ENCODE measurements around the gene FAM20C.

Gene FAM20C

GRCh38 chr7:183496-184292, 8.7 kb upstream of the FAM20C start:
- H3K9ac ChIP-seq, result 0 out of 22 replicates have a peak overlapping the region, but pooled peaks of 1 of the 11 experiments have one; percentile 29
- H4K20me1 ChIP-seq, result no peaks in the 10 kb centered on the region
- peaks cover 0 to 47% (median 6%) of the 10 kb centered on the region in 11 experiments; a peak in 14 of 22 replicates for H3K27me3 ChIP-seq
- no peak for TF ChIP-seq Cebpa-rat (IDR thresholded peaks at IDR 0.05)
- no peak overlapping the region for H3K27ac ChIP-seq
- H3K4me2 ChIP-seq, result peak overlapping the region in 8 of 11 experiments; percentile 27 to 94 (median 86); a peak in 10 of 22 replicates
- H3K9me3 ChIP-seq (replicated peaks in 1 of 11), result no peaks in the 10 kb centered on the region
- H3K4me3 ChIP-seq, result no peak overlapping the region
- no peaks in the 10 kb centered on the region for H3K36me3 ChIP-seq
- H3K4me1 ChIP-seq, result peaks cover 44 to 85% (median 77%) of the 10 kb centered on the region in 10 experiments

GRCh38 chr7:184294-185264, 7.8 kb upstream of the FAM20C start:
- peaks cover 0 to 47% (median 6%) of the 10 kb centered on the region in 11 experiments; a peak in 14 of 22 replicates for H3K27me3 ChIP-seq
- peaks cover 0 to under 1% (median 0%) of the 10 kb centered on the region in 11 experiments; a peak in 1 of 22 replicates for H3K36me3 ChIP-seq
- no peaks in the 10 kb centered on the region for H4K20me1 ChIP-seq
- peak overlapping the region in 3 of 11 experiments; percentile 27 to 36 (median 29); a peak in 2 of 22 replicates for H3K4me2 ChIP-seq
- H3K4me3 ChIP-seq, result no peak overlapping the region
- no peak for TF ChIP-seq Cebpa-rat (IDR thresholded peaks at IDR 0.05)
- H3K4me1 ChIP-seq, result peaks cover 35 to 82% (median 68%) of the 10 kb centered on the region in 10 experiments
- H3K27ac ChIP-seq, result no peak overlapping the region
- 0 out of 22 replicates have a peak overlapping the region, but pooled peaks of 1 of the 11 experiments have one; percentile 29 for H3K9ac ChIP-seq
- H3K9me3 ChIP-seq (replicated peaks in 1 of 11), result no peaks in the 10 kb centered on the region

GRCh38 chr7:186516-187113, 5.8 kb upstream of the FAM20C start:
- no peak for TF ChIP-seq Cebpa-rat (IDR thresholded peaks at IDR 0.05)
- H4K20me1 ChIP-seq, result peaks cover 0 to 10% (median 0%) of the 10 kb centered on the region in 11 experiments; a peak in 4 of 22 replicates
- no peak overlapping the region for H3K27ac ChIP-seq
- H3K27me3 ChIP-seq, result peaks cover 0 to 27% (median 6%) of the 10 kb centered on the region in 11 experiments; a peak in 14 of 22 replicates
- H3K4me2 ChIP-seq, result peak overlapping the region; percentile 13 to 77 (median 68)
- H3K9me3 ChIP-seq (replicated peaks in 1 of 11), result no peaks in the 10 kb centered on the region
- peak overlapping the region in 1 of 11 experiments; percentile 29; a peak in 1 of 22 replicates for H3K9ac ChIP-seq
- H3K4me1 ChIP-seq, result peaks cover 26 to 77% (median 64%) of the 10 kb centered on the region in 10 experiments
- H3K4me3 ChIP-seq, result no peak overlapping the region
- H3K36me3 ChIP-seq, result peaks cover 0 to 8% (median 0%) of the 10 kb centered on the region in 11 experiments; a peak in 3 of 22 replicates

GRCh38 chr7:187227-187927, 5.0 kb upstream of the FAM20C start:
- no peak for TF ChIP-seq Cebpa-rat (IDR thresholded peaks at IDR 0.05)
- no peak overlapping the region for H3K4me3 ChIP-seq
- peaks cover 0 to 8% (median 0%) of the 10 kb centered on the region in 11 experiments; a peak in 3 of 22 replicates for H3K36me3 ChIP-seq
- H3K4me2 ChIP-seq, result peak overlapping the region; percentile 13 to 77 (median 68); a peak in 21 of 22 replicates
- peaks cover 0 to 20% (median 0%) of the 10 kb centered on the region in 11 experiments; a peak in 8 of 22 replicates for H3K27me3 ChIP-seq
- peak overlapping the region in 3 of 11 experiments; percentile 11 to 39 (median 33); a peak in 4 of 22 replicates for H3K9ac ChIP-seq
- H3K27ac ChIP-seq, result no peak overlapping the region
- H3K9me3 ChIP-seq (replicated peaks in 1 of 11), result no peaks in the 10 kb centered on the region
- H3K4me1 ChIP-seq, result peaks cover 21 to 69% (median 57%) of the 10 kb centered on the region in 10 experiments
- peaks cover 0 to 10% (median 0%) of the 10 kb centered on the region in 11 experiments; a peak in 4 of 22 replicates for H4K20me1 ChIP-seq

GRCh38 chr7:188174-188573, 4.2 kb upstream of the FAM20C start:
- peaks cover 0 to 8% (median 0%) of the 10 kb centered on the region in 11 experiments; a peak in 4 of 22 replicates for H3K36me3 ChIP-seq
- H3K27me3 ChIP-seq, result peaks cover 6 to 12% (median 6%) of the 10 kb centered on the region in 11 experiments; a peak in 21 of 22 replicates
- peaks cover under 1 to 16% (median 4%) of the 10 kb centered on the region in 11 experiments; a peak in 16 of 22 replicates for H4K20me1 ChIP-seq
- peaks cover 0 to 1% (median 0%) of the 10 kb centered on the region in 11 experiments; a peak in 1 of 22 replicates for H3K9me3 ChIP-seq (replicated peaks in 1 of 11)
- no peak overlapping the region for H3K27ac ChIP-seq
- H3K4me3 ChIP-seq, result no peak overlapping the region
- H3K9ac ChIP-seq, result peak overlapping the region in 1 of 11 experiments; percentile 25; a peak in 3 of 22 replicates
- H3K4me1 ChIP-seq, result peaks cover 21 to 64% (median 51%) of the 10 kb centered on the region in 10 experiments
- no peak for TF ChIP-seq Cebpa-rat (IDR thresholded peaks at IDR 0.05)
- peak overlapping the region in 10 of 11 experiments; percentile 13 to 77 (median 70); a peak in 18 of 22 replicates for H3K4me2 ChIP-seq

- Histone ChIP-seq H3K9ac (peak overlapping the region in 2 of 11 experiments; percentile 2 to 25; a peak in 2 of 22 replicates), H3K4me3 (no peak overlapping the region), H3K9me3 (replicated peaks in 1 of 11) (peaks cover 0 to 9% (median 0%) of the 10 kb centered on the region in 11 experiments; a peak in 1 of 22 replicates), H4K20me1 (peaks cover 8 to 23% (median 12%) of the 10 kb centered on the region in 11 experiments), H3K27ac (no peak overlapping the region), H3K4me1 (peaks cover 21 to 63% (median 53%) of the 10 kb centered on the region in 10 experiments), H3K27me3 (peaks cover 10 to 20% (median 13%) of the 10 kb centered on the region in 11 experiments; a peak in 20 of 22 replicates), H3K4me2 (peak overlapping the region in 6 of 11 experiments; percentile 49 to 74 (median 72); a peak in 6 of 22 replicates), H3K36me3 (peaks cover 0 to 11% (median 0%) of the 10 kb centered on the region in 11 experiments; a peak in 8 of 22 replicates)
- TF ChIP-seq Cebpa-rat (IDR thresholded peaks at IDR 0.05), result no peak
Measured at GRCh38 chr7:188727-189500, 3.5 kb upstream of the FAM20C start.
